Measurements from ENCODE around the gene SMIM23.

GRCh38 chr5:171764265-171764664 lies 21.4 kb upstream of the SMIM23 start:
- TF ChIP-seq, protein P1, sequence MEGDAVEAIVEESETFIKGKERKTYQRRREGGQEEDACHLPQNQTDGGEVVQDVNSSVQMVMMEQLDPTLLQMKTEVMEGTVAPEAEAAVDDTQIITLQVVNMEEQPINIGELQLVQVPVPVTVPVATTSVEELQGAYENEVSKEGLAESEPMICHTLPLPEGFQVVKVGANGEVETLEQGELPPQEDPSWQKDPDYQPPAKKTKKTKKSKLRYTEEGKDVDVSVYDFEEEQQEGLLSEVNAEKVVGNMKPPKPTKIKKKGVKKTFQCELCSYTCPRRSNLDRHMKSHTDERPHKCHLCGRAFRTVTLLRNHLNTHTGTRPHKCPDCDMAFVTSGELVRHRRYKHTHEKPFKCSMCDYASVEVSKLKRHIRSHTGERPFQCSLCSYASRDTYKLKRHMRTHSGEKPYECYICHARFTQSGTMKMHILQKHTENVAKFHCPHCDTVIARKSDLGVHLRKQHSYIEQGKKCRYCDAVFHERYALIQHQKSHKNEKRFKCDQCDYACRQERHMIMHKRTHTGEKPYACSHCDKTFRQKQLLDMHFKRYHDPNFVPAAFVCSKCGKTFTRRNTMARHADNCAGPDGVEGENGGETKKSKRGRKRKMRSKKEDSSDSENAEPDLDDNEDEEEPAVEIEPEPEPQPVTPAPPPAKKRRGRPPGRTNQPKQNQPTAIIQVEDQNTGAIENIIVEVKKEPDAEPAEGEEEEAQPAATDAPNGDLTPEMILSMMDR (IDR thresholded peaks at IDR 0.05), result no peak
- no peak for TF ChIP-seq EZH2 (IDR thresholded peaks at IDR 0.05; ENCODE audit: borderline replicate concordance, insufficient read depth, low read depth, low read length, poor library complexity, severe bottlenecking)
